OCI-LY3 (cell line): ENCODE results near the gene KMT5B.

Experiments used
- H2AFZ ChIP-seq: fragments of 200-600, 300-600 bp; shearing (Covaris generic); 2 replicates; pipeline ENCODE4 v1.6.0; 2014; ENCODE audit warnings: antibody characterized with exemption, low read depth, low read length
- H3K27ac ChIP-seq: fragments of 200-600, 300-600 bp; sonication (generic); 2 replicates; pipeline ENCODE4 v1.5.1; 2014; ENCODE audit warnings: mild to moderate bottlenecking, low read length, moderate library complexity, mixed read lengths
- H3K27me3 ChIP-seq: fragments of 200-600, 300-600 bp; sonication (generic); 2 replicates; pipeline ENCODE4 v1.6.1; 2014; ENCODE audit warnings: low read depth, low read length, mixed read lengths
- H3K36me3 ChIP-seq: fragments of 200-600, 300-600 bp; sonication (generic); replicated peaks from 2 replicates; pipeline ENCODE3; 2014; ENCODE audit warnings: low read depth, low read length, mixed read lengths
- H3K4me1 ChIP-seq: fragments of 300-600, 200-600 bp; sonication (generic); 2 replicates; pipeline ENCODE4 v1.6.1; 2014; ENCODE audit warnings: low read length, mixed read lengths
- H3K4me2 ChIP-seq: fragments of 200-600, 300-600 bp; sonication (generic); 2 replicates; pipeline ENCODE4 v1.6.1; 2014; ENCODE audit warnings: low read length, mixed read lengths
- H3K4me3 ChIP-seq: fragments of 300-600, 200-600 bp; sonication (generic); 2 replicates; pipeline ENCODE4 v1.5.1; 2014; ENCODE audit warnings: antibody characterized with exemption, mild to moderate bottlenecking, low read length, moderate library complexity
- H3K79me2 ChIP-seq: fragments of 300-600, 200-600 bp; shearing (Covaris generic); 2 replicates; pipeline ENCODE4 v1.6.1; 2014; ENCODE audit warnings: mild to moderate bottlenecking, low read length, mixed read lengths
- H3K9ac ChIP-seq: fragments of 300-600, 200-600 bp; shearing (Covaris generic); 2 replicates; pipeline ENCODE4 v1.6.0; 2014; ENCODE audit warnings: mild to moderate bottlenecking, low read length, moderate library complexity
- H3K9me3 ChIP-seq: fragments of 200-600, 300-600 bp; shearing (Covaris generic); 2 replicates; pipeline ENCODE4 v1.6.1; 2014; ENCODE audit warnings: low read length, mixed read lengths; ENCODE audit not compliant: insufficient read depth
- H4K20me1 ChIP-seq: fragments of 200-600, 300-600 bp; sonication (generic); 2 replicates; pipeline ENCODE4 v1.6.1; 2016; ENCODE audit warnings: low read length, mixed read lengths; ENCODE audit not compliant: insufficient read depth
- CTCF ChIP-seq: fragments of 200-600, 300-600 bp; sonication (generic); IDR thresholded peaks from 2 replicates; pipeline ENCODE4 v1.5.1; 2014; ENCODE audit warnings: antibody characterized with exemption, low read length, low read depth
- EZH2phosphoT487 ChIP-seq: fragments of 200-600 bp; shearing (Covaris generic); IDR thresholded peaks from 2 replicates; pipeline ENCODE4 v1.6.1; 2018; ENCODE audit warnings: antibody characterized with exemption, mixed run types, low read depth

The KMT5B gene

DNA sequence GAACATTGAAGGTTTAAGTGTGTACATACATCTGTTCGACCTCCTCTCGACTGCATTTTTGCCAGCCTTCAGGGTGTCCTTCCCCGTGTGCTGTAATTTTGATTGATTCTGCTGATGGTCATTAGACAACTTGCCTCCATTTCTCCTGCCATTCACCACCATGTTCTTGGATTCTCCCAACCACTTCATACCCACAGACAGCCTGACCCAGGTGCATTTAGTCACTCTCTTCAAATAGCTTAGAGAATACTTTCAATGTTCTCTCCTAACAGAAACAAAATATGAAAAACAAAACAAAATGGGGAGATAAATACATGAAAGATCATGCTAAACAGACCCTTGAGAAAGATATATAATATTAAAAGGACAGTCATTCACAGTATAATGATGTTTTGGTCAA, 23.2 kb downstream of the KMT5B start:
- peaks cover 56% of the 10 kb centered on the region for H3K79me2 ChIP-seq
- TF ChIP-seq CTCF (no peak), EZH2phosphoT487 (no peak)
- no peaks in the 10 kb centered on the region for H3K27me3 ChIP-seq
- H3K9me3 ChIP-seq: no peaks in the 10 kb centered on the region
- H4K20me1 ChIP-seq: peaks cover 60% of the 10 kb centered on the region
- no peak overlapping the region for H2AFZ ChIP-seq
- no peak overlapping the region for H3K27ac ChIP-seq
- H3K4me3 ChIP-seq: no peak overlapping the region
- no peak overlapping the region for H3K9ac ChIP-seq
- no peak overlapping the region for H3K4me2 ChIP-seq
- H3K4me1 ChIP-seq: peaks cover 28% of the 10 kb centered on the region
- H3K36me3 ChIP-seq: peaks cover 23% of the 10 kb centered on the region

DNA sequence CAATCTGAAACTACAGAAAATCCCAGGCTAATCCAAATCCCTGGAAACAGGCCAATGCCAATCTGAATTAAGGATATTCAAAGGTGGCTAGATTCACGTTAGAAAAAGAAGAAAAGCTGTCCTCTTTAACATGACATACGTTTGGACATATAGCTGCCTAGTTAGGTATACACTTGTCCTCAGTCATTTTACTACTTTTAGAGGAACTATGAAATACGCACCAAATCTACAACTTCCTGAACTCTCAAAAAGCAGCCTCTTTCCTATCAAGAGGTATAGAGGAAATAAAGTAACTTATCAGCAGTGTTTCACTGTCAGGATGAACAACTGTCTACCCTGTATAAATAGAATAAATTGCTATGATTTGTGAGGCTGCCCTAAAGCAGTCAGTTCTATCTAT, 24.0 kb downstream of the KMT5B start:
- peaks cover 28% of the 10 kb centered on the region for H3K4me1 ChIP-seq
- H3K27ac ChIP-seq: peak overlapping the region; percentile 27; the same call in 1 of the 2 replicates
- H3K36me3 ChIP-seq: peaks cover 29% of the 10 kb centered on the region
- no peak overlapping the region for H2AFZ ChIP-seq
- no peaks in the 10 kb centered on the region for H3K9me3 ChIP-seq
- H4K20me1 ChIP-seq: peaks cover 52% of the 10 kb centered on the region
- 0 out of 2 replicates have a peak overlapping the region, but pooled peaks have one; percentile 2 for H3K4me3 ChIP-seq
- TF ChIP-seq CTCF: no peak
- TF ChIP-seq EZH2phosphoT487: no peak
- no peak overlapping the region for H3K9ac ChIP-seq
- no peaks in the 10 kb centered on the region for H3K27me3 ChIP-seq
- peaks cover 48% of the 10 kb centered on the region for H3K79me2 ChIP-seq
- H3K4me2 ChIP-seq: peak overlapping the region; percentile 38

DNA sequence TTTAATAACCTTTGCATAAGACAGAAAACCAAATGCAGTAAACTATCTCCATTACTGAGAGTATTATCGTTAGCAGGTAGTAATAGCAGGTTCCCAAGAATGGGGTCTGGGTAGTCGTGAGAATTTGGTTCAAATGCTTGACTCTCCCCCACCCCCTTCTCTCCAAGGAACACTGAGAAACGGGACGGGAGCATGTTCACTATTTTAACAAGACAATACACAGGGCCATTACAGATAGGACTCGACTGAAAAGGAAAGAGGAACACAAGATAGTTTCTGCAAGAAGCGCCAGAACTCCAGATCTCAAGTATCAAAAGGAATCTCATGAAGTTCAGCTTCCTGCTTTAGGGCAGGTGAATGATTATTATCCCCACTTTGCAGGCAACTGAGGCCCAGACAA, 27.0 kb downstream of the KMT5B start:
- peaks cover 23% of the 10 kb centered on the region for H3K79me2 ChIP-seq
- no peak overlapping the region for H3K27ac ChIP-seq
- H3K36me3 ChIP-seq: peaks cover 33% of the 10 kb centered on the region
- no peak overlapping the region for H3K4me2 ChIP-seq
- H3K9ac ChIP-seq: no peak overlapping the region
- no peak overlapping the region for H2AFZ ChIP-seq
- H3K4me1 ChIP-seq: peaks cover 14% of the 10 kb centered on the region
- TF ChIP-seq EZH2phosphoT487 (no peak), CTCF (no peak)
- H3K9me3 ChIP-seq: no peaks in the 10 kb centered on the region
- no peak overlapping the region for H3K4me3 ChIP-seq
- H3K27me3 ChIP-seq: no peaks in the 10 kb centered on the region
- peaks cover 25% of the 10 kb centered on the region for H4K20me1 ChIP-seq

- Histone ChIP-seq H3K4me3 (no peak overlapping the region), H3K9me3 (no peaks in the 10 kb centered on the region), H2AFZ (no peak overlapping the region), H3K27ac (no peak overlapping the region), H3K4me1 (peaks cover 10% of the 10 kb centered on the region), H3K36me3 (peaks cover 41% of the 10 kb centered on the region), H4K20me1 (0 out of 2 replicates have a peak, but pooled peaks cover 1% of the 10 kb centered on the region), H3K4me2 (no peak overlapping the region), H3K27me3 (no peaks in the 10 kb centered on the region), H3K9ac (no peak overlapping the region), H3K79me2 (peaks cover 3% of the 10 kb centered on the region; the same call in 1 of the 2 replicates)
- no peak for TF ChIP-seq EZH2phosphoT487
- TF ChIP-seq CTCF: no peak
These were observed 31.2 kb downstream of the KMT5B start for GRCh38 chr11:68181719-68182451.
